Fibroblast of lung (primary cell): ENCODE measurements around the gene BCAS3. TPM values are rescaled to one million over a fixed set of nuclear protein-coding genes. Genes with fewer than 3 reads are reported as not detected.

Source experiments
- DNase-seq, 2 donors: peaks; one replicate each; pipeline versions ENCODE4 v3.0.0 to v3.0.0-alpha.2; 2010; ENCODE audit warnings: low read depth in 2 of 2
- H2AFZ ChIP-seq: 2 replicates; pipeline ENCODE4 v1.5.1; 2012; ENCODE audit warnings: low read length, control low read depth, inconsistent platforms
- H3K27ac ChIP-seq: 2 replicates; pipeline ENCODE4 v1.5.1; 2011; ENCODE audit warnings: low read length, control low read depth; ENCODE audit not compliant: insufficient read depth
- H3K27me3 ChIP-seq: 2 replicates; pipeline ENCODE4 v1.5.1; 2011; ENCODE audit warnings: mild to moderate bottlenecking, low read length; ENCODE audit not compliant: control insufficient read depth, insufficient read depth
- H3K36me3 ChIP-seq: 2 replicates; pipeline ENCODE4 v1.5.1; 2011; ENCODE audit warnings: low read length; ENCODE audit not compliant: control insufficient read depth, insufficient read depth
- H3K4me1 ChIP-seq: 2 replicates; pipeline ENCODE4 v1.5.1; 2011; ENCODE audit warnings: low read length; ENCODE audit not compliant: control insufficient read depth, insufficient read depth; ENCODE audit errors: extremely low read depth
- H3K4me2 ChIP-seq: 2 replicates; pipeline ENCODE4 v1.5.1; 2011; ENCODE audit warnings: low read length, control low read depth; ENCODE audit not compliant: insufficient read depth; ENCODE audit errors: extremely low read depth
- H3K4me3 ChIP-seq, 4 experiments: fragments of 200-600 bp in 1 of 4; sonication (generic) in 1 of 4; replicated peaks in 1 of 4; 2 replicates each; pipeline ENCODE4 v1.5.1; 2011 to 2016; ENCODE audit warnings: low read length in 4 of 4, low read depth in 3 of 4, mild to moderate bottlenecking in 3 of 4, control low read depth in 2 of 4, inconsistent platforms in 1 of 4, mixed read lengths in 1 of 4; ENCODE audit not compliant: insufficient read depth in 1 of 4; ENCODE audit errors: control extremely low read depth in 1 of 4
- H3K79me2 ChIP-seq: 2 replicates; pipeline ENCODE4 v1.5.1; 2012; ENCODE audit warnings: mild to moderate bottlenecking, low read length, inconsistent platforms; ENCODE audit not compliant: control insufficient read depth, insufficient read depth
- H3K9ac ChIP-seq: 2 replicates; pipeline ENCODE4 v1.5.1; 2011; ENCODE audit warnings: mild to moderate bottlenecking, low read length, control low read depth; ENCODE audit not compliant: insufficient read depth
- H3K9me3 ChIP-seq: 2 replicates; pipeline ENCODE4 v1.5.1; 2012; ENCODE audit warnings: low read depth, low read length; ENCODE audit not compliant: control insufficient read depth, insufficient read depth
- H4K20me1 ChIP-seq: 2 replicates; pipeline ENCODE4 v1.5.1; 2011; ENCODE audit warnings: low read length; ENCODE audit not compliant: control insufficient read depth, insufficient read depth; ENCODE audit errors: extremely low read depth
- EZH2 ChIP-seq: IDR thresholded peaks from 2 replicates; pipeline ENCODE4 v1.5.1; 2012; ENCODE audit warnings: low read length, control low read depth, mild to moderate bottlenecking; ENCODE audit errors: missing control alignments
- polyA plus RNA-seq, 2 donors: library from polyadenylated mRNA; depleted of rRNA in 1 of 2; stranded (reverse) in 1 of 2; unstranded in 1 of 2; fragments of >200 nt; gene quantifications; 2 replicates each; pipeline ENCODE4 v1.2.1, GENCODE V29; 2011 to 2012; ENCODE audit warnings: missing spikeins in 1 of 2
- total RNA-seq: library from RNA; depleted of rRNA; stranded (reverse); fragments of >200 nt; gene quantifications from 2 replicates; pipeline ENCODE4 v1.2.1, GENCODE V29; 2014
- TF ChIP-seq, protein P1 (sequence below), 2 donors: IDR thresholded peaks in 1 of 2; conservative IDR thresholded peaks in 1 of 2; 1 replicate in 1 of 2; 2 replicates in 1 of 2; pipeline ENCODE4 v1.5.1; 2011 to 2012; ENCODE audit warnings: low read length in 2 of 2, control low read depth in 1 of 2, inconsistent platforms in 1 of 2, low read depth in 1 of 2, mild to moderate bottlenecking in 1 of 2

The BCAS3 gene
- total and polyA plus RNA-seq, 2 donors (not counting 1 experiment from before 2014, with no cell fraction given) = 9.9 to 43.6 TPM

GRCh38 chr17:61316633-61317032, 639.0 kb downstream of the BCAS3 start:
- Histone ChIP-seq H3K4me1 (peaks cover 14% of the 10 kb centered on the region), H3K9me3 (no peaks in the 10 kb centered on the region), H3K27me3 (no peaks in the 10 kb centered on the region), H3K79me2 (no peaks in the 10 kb centered on the region), H3K4me2 (no peak overlapping the region), H3K9ac (no peak overlapping the region), H3K4me3 (no peak overlapping the region), H3K36me3 (no peaks in the 10 kb centered on the region), H4K20me1 (no peaks in the 10 kb centered on the region), H3K27ac (no peak overlapping the region), H2AFZ (no peak overlapping the region)
- no peak for DNase-seq
- no peak for TF ChIP-seq EZH2
- TF ChIP-seq, protein P1, sequence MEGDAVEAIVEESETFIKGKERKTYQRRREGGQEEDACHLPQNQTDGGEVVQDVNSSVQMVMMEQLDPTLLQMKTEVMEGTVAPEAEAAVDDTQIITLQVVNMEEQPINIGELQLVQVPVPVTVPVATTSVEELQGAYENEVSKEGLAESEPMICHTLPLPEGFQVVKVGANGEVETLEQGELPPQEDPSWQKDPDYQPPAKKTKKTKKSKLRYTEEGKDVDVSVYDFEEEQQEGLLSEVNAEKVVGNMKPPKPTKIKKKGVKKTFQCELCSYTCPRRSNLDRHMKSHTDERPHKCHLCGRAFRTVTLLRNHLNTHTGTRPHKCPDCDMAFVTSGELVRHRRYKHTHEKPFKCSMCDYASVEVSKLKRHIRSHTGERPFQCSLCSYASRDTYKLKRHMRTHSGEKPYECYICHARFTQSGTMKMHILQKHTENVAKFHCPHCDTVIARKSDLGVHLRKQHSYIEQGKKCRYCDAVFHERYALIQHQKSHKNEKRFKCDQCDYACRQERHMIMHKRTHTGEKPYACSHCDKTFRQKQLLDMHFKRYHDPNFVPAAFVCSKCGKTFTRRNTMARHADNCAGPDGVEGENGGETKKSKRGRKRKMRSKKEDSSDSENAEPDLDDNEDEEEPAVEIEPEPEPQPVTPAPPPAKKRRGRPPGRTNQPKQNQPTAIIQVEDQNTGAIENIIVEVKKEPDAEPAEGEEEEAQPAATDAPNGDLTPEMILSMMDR (conservative IDR thresholded peaks at IDR 0.05 in 1 of 2, IDR thresholded peaks at IDR 0.05 in 1 of 2; ENCODE audit: low read depth in 1 of 2, low read length in 2 of 2) = no peak

GRCh38 chr17:61317779-61318178, 640.1 kb downstream of the BCAS3 start:
- Histone ChIP-seq H3K4me1 (peaks cover 14% of the 10 kb centered on the region), H3K27me3 (no peaks in the 10 kb centered on the region), H3K36me3 (no peaks in the 10 kb centered on the region), H3K9ac (no peak overlapping the region), H3K4me2 (no peak overlapping the region), H3K27ac (no peak overlapping the region), H4K20me1 (no peaks in the 10 kb centered on the region), H2AFZ (no peak overlapping the region), H3K4me3 (no peak overlapping the region), H3K9me3 (no peaks in the 10 kb centered on the region), H3K79me2 (no peaks in the 10 kb centered on the region)
- no peak for TF ChIP-seq EZH2
- TF ChIP-seq, protein P1 (conservative IDR thresholded peaks at IDR 0.05 in 1 of 2, IDR thresholded peaks at IDR 0.05 in 1 of 2; ENCODE audit: low read depth in 1 of 2, low read length in 2 of 2) = no peak
- DNase-seq = no peak

DNA sequence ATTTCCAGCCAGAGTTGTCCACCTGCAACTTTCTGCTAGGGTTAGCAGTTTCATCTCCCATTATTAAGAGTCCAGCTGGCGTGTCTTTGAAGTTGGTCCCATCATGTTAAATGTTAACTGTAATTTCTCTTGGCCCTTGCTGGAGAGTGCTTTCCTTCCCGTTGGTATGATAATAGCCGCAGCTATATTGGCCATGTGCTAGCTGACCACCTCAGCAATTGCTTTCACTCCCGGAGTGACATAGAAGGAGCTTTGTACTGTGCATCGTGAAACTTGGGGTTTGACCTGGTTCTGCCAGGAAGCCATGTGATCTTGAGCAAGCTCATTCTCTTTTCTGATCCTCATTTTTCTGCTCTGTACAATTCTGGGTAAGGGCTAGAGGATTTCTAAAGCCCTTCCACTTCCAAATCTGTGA, 641.0 kb downstream of the BCAS3 start:
- H3K27ac ChIP-seq = no peak overlapping the region

More for the DNA sequence above, 641.0 kb downstream of the BCAS3 start:
- Histone ChIP-seq H3K36me3 (no peaks in the 10 kb centered on the region), H4K20me1 (no peaks in the 10 kb centered on the region), H3K79me2 (no peaks in the 10 kb centered on the region), H3K4me1 (peaks cover 17% of the 10 kb centered on the region), H3K27me3 (no peaks in the 10 kb centered on the region), H2AFZ (no peak overlapping the region), H3K9ac (no peak overlapping the region), H3K4me3 (no peak overlapping the region), H3K4me2 (no peak overlapping the region), H3K9me3 (no peaks in the 10 kb centered on the region)
- TF ChIP-seq EZH2 = no peak
- DNase-seq = no peak
